Erythroblast (primary cell): ENCODE measurements around the gene LRRC3.

ENCODE experiments used
- GATA1 ChIP-seq: IDR thresholded peaks from 2 replicates; pipeline ENCODE4 v1.6.1; 2011; ENCODE audit warnings: low read depth, mild to moderate bottlenecking, control low read depth, low read length, moderate library complexity
- POLR2A ChIP-seq: IDR thresholded peaks from 2 replicates; pipeline ENCODE4 v1.6.1; 2011; ENCODE audit warnings: mild to moderate bottlenecking, low read length

DNA sequence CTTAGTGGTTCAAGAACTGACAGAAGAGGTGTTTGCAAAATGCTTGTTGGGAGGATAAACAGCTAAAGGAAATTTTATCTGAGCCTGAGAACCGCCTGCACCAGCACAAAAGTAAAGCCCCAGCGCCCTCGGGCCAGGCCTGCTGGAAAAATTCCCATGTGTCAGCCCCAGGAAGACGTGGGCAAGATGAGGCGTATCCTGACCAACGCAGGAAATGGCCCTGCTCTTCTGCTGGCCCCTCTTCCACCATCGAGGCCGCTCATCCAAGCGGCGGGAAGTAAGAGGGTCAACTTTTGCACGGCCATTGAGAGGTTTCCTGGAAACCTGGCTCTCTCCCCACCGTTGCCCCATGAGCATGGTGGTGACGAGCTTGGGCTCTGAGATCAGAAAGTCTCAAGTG, 39.6 kb downstream of the LRRC3 start:
- TF ChIP-seq POLR2A (no peak), GATA1 (no peak)
